ENCODE results near the gene SERBP1. TPM values are rescaled to one million over a fixed set of nuclear protein-coding genes. Genes with fewer than 3 reads are reported as not detected.
"Not testable (repeated sequence)": the region's sequence is repeated elsewhere in the genome, so short reads cannot be mapped to it uniquely, and the experiment has no call there.

The SERBP1 gene
- total RNA-seq, 1 experiment from 2014 or later = 325 TPM

DNA sequence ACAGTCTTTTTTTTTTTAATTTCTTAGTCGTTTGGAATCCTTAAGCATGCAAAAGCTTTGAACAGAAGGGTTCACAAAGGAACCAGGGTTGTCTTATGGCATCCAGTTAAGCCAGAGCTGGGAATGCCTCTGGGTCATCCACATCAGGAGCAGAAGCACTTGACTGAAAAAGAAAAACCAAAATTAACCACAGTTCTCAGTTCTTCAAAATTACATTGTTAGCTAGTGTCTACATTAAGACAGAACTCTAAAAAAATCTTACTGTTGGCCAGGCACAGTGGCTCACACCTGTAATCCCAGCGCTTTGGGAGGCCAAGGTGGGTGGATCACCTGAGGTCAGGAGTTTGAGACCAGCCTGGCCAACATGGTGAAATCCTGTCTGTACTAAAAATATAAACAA is 17.1 kb downstream of the SERBP1 start:
- BruUV-seq (replicated peaks); H3K9me2 ChIP-seq (ENCODE audit: insufficient read depth); H2AFZ ChIP-seq (ENCODE audit: low read depth, low read length, poor library complexity, severe bottlenecking); RAD21 ChIA-PET (ENCODE audit: low non-redundant PET in 1 of 2, low total read pairs in 2 of 2, uncharacterized antibody in 2 of 2, unreplicated experiment in 2 of 2); H3K9me3 ChIP-seq (ENCODE audit: control insufficient read depth in 1 of 2, insufficient read depth in 1 of 2, low read depth in 1 of 2, low read length in 2 of 2); H3K4me3 ChIP-seq (replicated peaks in 1 of 2; ENCODE audit: low read depth in 1 of 2, low read length in 2 of 2); ATAC-seq; POLR2A ChIA-PET; intact Hi-C loops (cut with micrococcal nuclease); CTCF ChIA-PET; H3K4me2 ChIP-seq (ENCODE audit: low read length); H3K27ac ChIP-seq (ENCODE audit: low read depth, low read length); H3K9ac ChIP-seq (ENCODE audit: low read length); H3K27me3 ChIP-seq (ENCODE audit: insufficient read depth, low read length); H3K4me1 ChIP-seq (ENCODE audit: control insufficient read depth in 1 of 2, insufficient read depth in 2 of 2, low read length in 2 of 2); DNase-seq (ENCODE audit: low read depth, low spot score): not testable (repeated sequence)
- Histone ChIP-seq H3K36me3 (ENCODE audit: control insufficient read depth in 1 of 2, insufficient read depth in 2 of 2, low read length in 2 of 2) (peaks cover 50 to 73% of the 10 kb centered on the region in 2 experiments), H3K79me2 (ENCODE audit: insufficient read depth, low read length) (peaks cover 96% of the 10 kb centered on the region), H4K20me1 (ENCODE audit: insufficient read depth) (peaks cover 69% of the 10 kb centered on the region)

DNA sequence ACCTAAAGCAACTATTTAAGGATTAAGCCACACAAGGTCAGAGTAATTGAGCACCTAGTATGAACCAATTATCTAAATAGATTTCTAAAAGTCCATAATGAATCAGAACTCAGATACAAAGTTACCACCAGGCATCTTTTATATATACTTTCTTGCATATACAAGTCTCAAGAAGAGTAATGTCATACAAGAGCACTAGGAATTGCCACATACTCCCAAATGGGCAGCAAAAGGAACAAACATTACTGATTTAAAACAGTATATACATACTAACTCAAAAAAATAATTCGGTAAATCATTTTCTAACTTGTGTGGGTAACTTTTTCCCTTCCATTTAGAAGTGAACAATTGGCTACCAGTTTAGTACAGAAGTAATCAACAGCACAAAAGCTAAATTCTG is 22.1 kb downstream of the SERBP1 start:
- H3K79me2 ChIP-seq (ENCODE audit: insufficient read depth, low read length) = peaks cover 54% of the 10 kb centered on the region
- TF ChIP-seq ZNF274 (IDR thresholded peaks at IDR 0.05; ENCODE audit: low read depth, low read length) (no peak), REST (IDR thresholded peaks at IDR 0.05; ENCODE audit: low read depth) (no peak), EGR1 (IDR thresholded peaks at IDR 0.05; ENCODE audit: low read depth) (no peak), EZH2 (IDR thresholded peaks at IDR 0.05) (no peak), YY1 (IDR thresholded peaks at IDR 0.05; ENCODE audit: extremely low read depth, insufficient replicate concordance, low read depth, low read length) (no peak), ELF1 (IDR thresholded peaks at IDR 0.05; ENCODE audit: borderline replicate concordance, low read depth) (no peak), SRF (IDR thresholded peaks at IDR 0.05; ENCODE audit: low read depth) (no peak), ZBTB33 (IDR thresholded peaks at IDR 0.05; ENCODE audit: extremely low read depth, insufficient replicate concordance, low read length) (no peak), TCF7L2 (IDR thresholded peaks at IDR 0.05; ENCODE audit: borderline replicate concordance, extremely low read depth, insufficient read depth, insufficient read length) (no peak), CTCF (IDR thresholded peaks at IDR 0.05 in 2 of 3, conservative IDR thresholded peaks at IDR 0.05 in 1 of 3; ENCODE audit: borderline replicate concordance in 1 of 3, insufficient read depth in 1 of 3, low read depth in 2 of 3, low read length in 2 of 3) (no peak), SIN3A (IDR thresholded peaks at IDR 0.05; ENCODE audit: low read depth) (no peak), SP1 (IDR thresholded peaks at IDR 0.05; ENCODE audit: low read depth) (no peak), CBX3 (IDR thresholded peaks at IDR 0.05; ENCODE audit: low read depth) (no peak)

More for the DNA sequence above, 22.1 kb downstream of the SERBP1 start:
- BruUV-seq (replicated peaks) = no TSS peak
- Histone ChIP-seq H3K9ac (ENCODE audit: low read length) (no peak overlapping the region), H3K9me2 (ENCODE audit: insufficient read depth) (no peaks in the 10 kb centered on the region), H4K20me1 (ENCODE audit: insufficient read depth) (peaks cover 51% of the 10 kb centered on the region; the same call in 1 of the 2 replicates), H2AFZ (ENCODE audit: low read depth, low read length, poor library complexity, severe bottlenecking) (no peak overlapping the region), H3K4me3 (replicated peaks in 1 of 2; ENCODE audit: low read depth in 1 of 2, low read length in 2 of 2) (no peak overlapping the region), H3K27me3 (ENCODE audit: insufficient read depth, low read length) (no peaks in the 10 kb centered on the region), H3K9me3 (ENCODE audit: control insufficient read depth in 1 of 2, insufficient read depth in 1 of 2, low read depth in 1 of 2, low read length in 2 of 2) (no peaks in the 10 kb centered on the region), H3K27ac (ENCODE audit: low read depth, low read length) (no peak overlapping the region), H3K4me2 (ENCODE audit: low read length) (no peak overlapping the region), H3K4me1 (ENCODE audit: control insufficient read depth in 1 of 2, insufficient read depth in 2 of 2, low read length in 2 of 2) (peaks cover 6 to 42% of the 10 kb centered on the region in 2 experiments), H3K36me3 (ENCODE audit: control insufficient read depth in 1 of 2, insufficient read depth in 2 of 2, low read length in 2 of 2) (peaks cover 15 to 26% of the 10 kb centered on the region in 2 experiments)
- ChIA-PET RAD21 (ENCODE audit: low non-redundant PET in 1 of 2, low total read pairs in 2 of 2, uncharacterized antibody in 2 of 2, unreplicated experiment in 2 of 2) (no interaction called here), CTCF (no interaction called here), POLR2A (no interaction called here)
- intact Hi-C loops (cut with micrococcal nuclease) = no loop called here
- ATAC-seq (no peak), DNase-seq (ENCODE audit: low read depth, low spot score) (no peak)
